ENCODE results near the gene ZNF277. TPM values are rescaled to one million over a fixed set of nuclear protein-coding genes. Genes with fewer than 3 reads are reported as not detected.
"Not testable (repeated sequence)": the region's sequence is repeated elsewhere in the genome, so short reads cannot be mapped to it uniquely, and the experiment has no call there.

Gene ZNF277
- total and polyA plus RNA-seq, 4 donors = 18.2 to 52.5 (median 27.5) TPM

- no CpG with 5 or more reads among the region's 2 CpGs for WGBS (ENCODE audit: insufficient coverage)
- H3K4me1 ChIP-seq (ENCODE audit: control insufficient read depth, insufficient read depth, low read length) = no peaks in the 10 kb centered on the region
- no peak overlapping the region for H3K4me3 ChIP-seq (ENCODE audit: low read depth, low read length)
- peaks cover 4% of the 10 kb centered on the region for H3K9me3 ChIP-seq (ENCODE audit: control insufficient read depth, insufficient read depth, low read length)
- DNase-seq (ENCODE audit: low read depth in 4 of 6, low spot score in 6 of 6) = no peak
- H3K27ac ChIP-seq (ENCODE audit: low read depth, low read length) = no peak overlapping the region
- H3K36me3 ChIP-seq (ENCODE audit: control insufficient read depth, insufficient read depth, low read length) = no peaks in the 10 kb centered on the region
- no peaks in the 10 kb centered on the region for H3K27me3 ChIP-seq (ENCODE audit: control insufficient read depth, insufficient read depth, low read length)
Measured at GRCh38 chr7:112236597-112236996, 30.1 kb downstream of the ZNF277 start.

- Histone ChIP-seq H3K4me1 (ENCODE audit: control insufficient read depth, insufficient read depth, low read length) (no peaks in the 10 kb centered on the region), H3K9me3 (ENCODE audit: control insufficient read depth, insufficient read depth, low read length) (peaks cover 4% of the 10 kb centered on the region), H3K4me3 (ENCODE audit: low read depth, low read length) (no peak overlapping the region), H3K36me3 (ENCODE audit: control insufficient read depth, insufficient read depth, low read length) (no peaks in the 10 kb centered on the region), H3K27me3 (ENCODE audit: control insufficient read depth, insufficient read depth, low read length) (no peaks in the 10 kb centered on the region), H3K27ac (ENCODE audit: low read depth, low read length) (no peak overlapping the region)
- DNase-seq (ENCODE audit: low read depth in 4 of 6, low spot score in 6 of 6) = no peak
- no CpG with 5 or more reads among the region's 3 CpGs for WGBS (ENCODE audit: insufficient coverage)
Measured at GRCh38 chr7:112238330-112238729, 31.8 kb downstream of the ZNF277 start.

- H3K4me3 ChIP-seq (ENCODE audit: low read depth, low read length) = no peak overlapping the region
- 87% methylated on average over 7 of the region's 9 CpGs for WGBS (ENCODE audit: insufficient coverage)
- DNase-seq (ENCODE audit: low read depth in 4 of 6, low spot score in 6 of 6) = no peak
- H3K36me3 ChIP-seq (ENCODE audit: control insufficient read depth, insufficient read depth, low read length) = no peaks in the 10 kb centered on the region
- no peak overlapping the region for H3K27ac ChIP-seq (ENCODE audit: low read depth, low read length)
- peaks cover 4% of the 10 kb centered on the region for H3K9me3 ChIP-seq (ENCODE audit: control insufficient read depth, insufficient read depth, low read length)
- no peaks in the 10 kb centered on the region for H3K4me1 ChIP-seq (ENCODE audit: control insufficient read depth, insufficient read depth, low read length)
- H3K27me3 ChIP-seq (ENCODE audit: control insufficient read depth, insufficient read depth, low read length) = no peaks in the 10 kb centered on the region
Measured at GRCh38 chr7:112238852-112239610, 32.5 kb downstream of the ZNF277 start.

- WGBS (ENCODE audit: insufficient coverage) = no CpG with 5 or more reads among the region's 2 CpGs
- peaks cover 4% of the 10 kb centered on the region for H3K9me3 ChIP-seq (ENCODE audit: control insufficient read depth, insufficient read depth, low read length)
- no peak overlapping the region for H3K4me3 ChIP-seq (ENCODE audit: low read depth, low read length)
- DNase-seq (ENCODE audit: low read depth in 4 of 6, low spot score in 6 of 6) = no peak
- no peaks in the 10 kb centered on the region for H3K36me3 ChIP-seq (ENCODE audit: control insufficient read depth, insufficient read depth, low read length)
- no peaks in the 10 kb centered on the region for H3K27me3 ChIP-seq (ENCODE audit: control insufficient read depth, insufficient read depth, low read length)
- no peak overlapping the region for H3K27ac ChIP-seq (ENCODE audit: low read depth, low read length)
- no peaks in the 10 kb centered on the region for H3K4me1 ChIP-seq (ENCODE audit: control insufficient read depth, insufficient read depth, low read length)
Measured at GRCh38 chr7:112248598-112248997, 42.1 kb downstream of the ZNF277 start.

- not testable (repeated sequence) for DNase-seq (ENCODE audit: low read depth in 4 of 6, low spot score in 6 of 6); H3K4me3 ChIP-seq (ENCODE audit: low read depth, low read length); H3K4me1 ChIP-seq (ENCODE audit: control insufficient read depth, insufficient read depth, low read length); H3K27me3 ChIP-seq (ENCODE audit: control insufficient read depth, insufficient read depth, low read length); H3K27ac ChIP-seq (ENCODE audit: low read depth, low read length); H3K9me3 ChIP-seq (ENCODE audit: control insufficient read depth, insufficient read depth, low read length); H3K36me3 ChIP-seq (ENCODE audit: control insufficient read depth, insufficient read depth, low read length)
- 55% methylated on average over 6 of the region's 13 CpGs for WGBS (ENCODE audit: insufficient coverage)
Measured at GRCh38 chr7:112249967-112250366, 43.5 kb downstream of the ZNF277 start.

- Histone ChIP-seq H3K27ac (ENCODE audit: low read depth, low read length) (peak overlapping the region; percentile 33), H3K4me3 (ENCODE audit: low read depth, low read length) (no peak overlapping the region), H3K27me3 (ENCODE audit: control insufficient read depth, insufficient read depth, low read length) (no peaks in the 10 kb centered on the region), H3K36me3 (ENCODE audit: control insufficient read depth, insufficient read depth, low read length) (no peaks in the 10 kb centered on the region), H3K4me1 (ENCODE audit: control insufficient read depth, insufficient read depth, low read length) (peaks cover 4% of the 10 kb centered on the region), H3K9me3 (ENCODE audit: control insufficient read depth, insufficient read depth, low read length) (peaks cover 4% of the 10 kb centered on the region)
- DNase-seq (ENCODE audit: low read depth in 4 of 6, low spot score in 6 of 6) = peak in 2 of 6 donors; percentile 26 to 43
- WGBS (ENCODE audit: insufficient coverage) = 50% methylated on average over 1 of the region's 3 CpGs
Measured at GRCh38 chr7:112252141-112252540, 45.6 kb downstream of the ZNF277 start.

- peak overlapping the region; percentile 33 for H3K27ac ChIP-seq (ENCODE audit: low read depth, low read length)
- peaks cover 4% of the 10 kb centered on the region for H3K4me1 ChIP-seq (ENCODE audit: control insufficient read depth, insufficient read depth, low read length)
- no CpG with 5 or more reads among the region's 3 CpGs for WGBS (ENCODE audit: insufficient coverage)
- H3K4me3 ChIP-seq (ENCODE audit: low read depth, low read length) = no peak overlapping the region
- H3K9me3 ChIP-seq (ENCODE audit: control insufficient read depth, insufficient read depth, low read length) = peaks cover 4% of the 10 kb centered on the region
- no peaks in the 10 kb centered on the region for H3K36me3 ChIP-seq (ENCODE audit: control insufficient read depth, insufficient read depth, low read length)
- no peaks in the 10 kb centered on the region for H3K27me3 ChIP-seq (ENCODE audit: control insufficient read depth, insufficient read depth, low read length)
- no peak for DNase-seq (ENCODE audit: low read depth in 4 of 6, low spot score in 6 of 6)
Measured at GRCh38 chr7:112252691-112253090, 46.2 kb downstream of the ZNF277 start.

GRCh38 chr7:112254156-112254555 lies 47.7 kb downstream of the ZNF277 start:
- Histone ChIP-seq H3K36me3 (ENCODE audit: control insufficient read depth, insufficient read depth, low read length) (no peaks in the 10 kb centered on the region), H3K9me3 (ENCODE audit: control insufficient read depth, insufficient read depth, low read length) (peaks cover 1% of the 10 kb centered on the region), H3K27me3 (ENCODE audit: control insufficient read depth, insufficient read depth, low read length) (no peaks in the 10 kb centered on the region), H3K4me3 (ENCODE audit: low read depth, low read length) (no peak overlapping the region), H3K4me1 (ENCODE audit: control insufficient read depth, insufficient read depth, low read length) (peaks cover 4% of the 10 kb centered on the region), H3K27ac (ENCODE audit: low read depth, low read length) (no peak overlapping the region)
- WGBS (ENCODE audit: insufficient coverage) = 40% methylated on average over 1 of the region's 1 CpG
- DNase-seq (ENCODE audit: low read depth in 4 of 6, low spot score in 6 of 6) = peak in 1 of 6 donors; percentile 72

GRCh38 chr7:112254709-112255387 lies 48.4 kb downstream of the ZNF277 start:
- no peak overlapping the region for H3K4me3 ChIP-seq (ENCODE audit: low read depth, low read length)
- WGBS (ENCODE audit: insufficient coverage) = 74% methylated on average over 4 of the region's 6 CpGs
- no peaks in the 10 kb centered on the region for H3K27me3 ChIP-seq (ENCODE audit: control insufficient read depth, insufficient read depth, low read length)
- no peaks in the 10 kb centered on the region for H3K9me3 ChIP-seq (ENCODE audit: control insufficient read depth, insufficient read depth, low read length)
- no peak overlapping the region for H3K27ac ChIP-seq (ENCODE audit: low read depth, low read length)
- H3K36me3 ChIP-seq (ENCODE audit: control insufficient read depth, insufficient read depth, low read length) = no peaks in the 10 kb centered on the region
- H3K4me1 ChIP-seq (ENCODE audit: control insufficient read depth, insufficient read depth, low read length) = peaks cover 4% of the 10 kb centered on the region
- DNase-seq (ENCODE audit: low read depth in 4 of 6, low spot score in 6 of 6) = no peak

- Histone ChIP-seq H3K36me3 (ENCODE audit: control insufficient read depth, insufficient read depth, low read length) (no peaks in the 10 kb centered on the region), H3K27me3 (ENCODE audit: control insufficient read depth, insufficient read depth, low read length) (no peaks in the 10 kb centered on the region), H3K27ac (ENCODE audit: low read depth, low read length) (no peak overlapping the region), H3K9me3 (ENCODE audit: control insufficient read depth, insufficient read depth, low read length) (no peaks in the 10 kb centered on the region), H3K4me3 (ENCODE audit: low read depth, low read length) (no peak overlapping the region), H3K4me1 (ENCODE audit: control insufficient read depth, insufficient read depth, low read length) (peaks cover 4% of the 10 kb centered on the region)
- DNase-seq (ENCODE audit: low read depth in 4 of 6, low spot score in 6 of 6) = no peak
Measured at GRCh38 chr7:112255388-112255720, 48.9 kb downstream of the ZNF277 start.
